Measurements from ENCODE around the gene CAV3.
A peak's percentile ranks its signal among the peaks of the same experiment; 100 is the strongest.

Gene CAV3

GRCh38 chr3:8736436-8736835, 2.8 kb downstream of the CAV3 start:
- no peak for DNase-seq

GRCh38 chr3:8737301-8737700, 3.7 kb downstream of the CAV3 start:
- DNase-seq, result no peak

- no peak for DNase-seq
Observed at GRCh38 chr3:8737823-8738222, 4.2 kb downstream of the CAV3 start.

- no peak for DNase-seq
Observed at GRCh38 chr3:8738639-8739038, 5.0 kb downstream of the CAV3 start.

- no peak for DNase-seq
Observed at GRCh38 chr3:8739757-8740504, 6.3 kb downstream of the CAV3 start.

GRCh38 chr3:8741581-8742261, 8.1 kb downstream of the CAV3 start:
- no peak for DNase-seq

- DNase-seq, result no peak
Observed at GRCh38 chr3:8743021-8743601, 9.5 kb downstream of the CAV3 start.

- peak in 1 of 2 donors; percentile 6 for DNase-seq
Observed at GRCh38 chr3:8743911-8744310, 10.3 kb downstream of the CAV3 start.

GRCh38 chr3:8745619-8746370, 12.2 kb downstream of the CAV3 start:
- no peak for DNase-seq

GRCh38 chr3:8746780-8747345, 13.3 kb downstream of the CAV3 start:
- DNase-seq, result no peak

- DNase-seq, result no peak
Observed at GRCh38 chr3:8749316-8749715, 15.7 kb downstream of the CAV3 start.

- no peak for DNase-seq
Observed at GRCh38 chr3:8752832-8753231, 19.2 kb downstream of the CAV3 start.

GRCh38 chr3:8755097-8755496, 21.5 kb downstream of the CAV3 start:
- DNase-seq, result no peak

- no peak for DNase-seq
Observed at GRCh38 chr3:8755564-8756237, 22.1 kb downstream of the CAV3 start.

- no peak for DNase-seq
Observed at GRCh38 chr3:8756671-8757070, 23.1 kb downstream of the CAV3 start.

GRCh38 chr3:8757551-8758518, 24.2 kb downstream of the CAV3 start:
- DNase-seq, result no peak

GRCh38 chr3:8759038-8759707, 25.6 kb downstream of the CAV3 start:
- no peak for DNase-seq

- no peak for DNase-seq
Observed at GRCh38 chr3:8760091-8760490, 26.5 kb downstream of the CAV3 start.

- DNase-seq, result no peak
Observed at GRCh38 chr3:8760506-8760905, 26.9 kb downstream of the CAV3 start.

GRCh38 chr3:8761866-8762265, 28.3 kb downstream of the CAV3 start:
- no peak for DNase-seq
